VCaP (cell line): Measurements from ENCODE around the gene UXS1.

ENCODE experiments used
- H3K27ac ChIP-seq: fragments of 450-650 bp; 2 replicates; pipeline ENCODE4 v1.5.1; 2017
- TF ChIP-seq, protein P1 (sequence below): fragments of 450-650 bp; conservative IDR thresholded peaks from 2 replicates; pipeline ENCODE4 v1.5.1; 2017; ENCODE audit warnings: mild to moderate bottlenecking, moderate library complexity

UXS1 gene

GRCh38 chr2:106158871-106159270, 35.2 kb downstream of the UXS1 start:
- TF ChIP-seq, protein P1, sequence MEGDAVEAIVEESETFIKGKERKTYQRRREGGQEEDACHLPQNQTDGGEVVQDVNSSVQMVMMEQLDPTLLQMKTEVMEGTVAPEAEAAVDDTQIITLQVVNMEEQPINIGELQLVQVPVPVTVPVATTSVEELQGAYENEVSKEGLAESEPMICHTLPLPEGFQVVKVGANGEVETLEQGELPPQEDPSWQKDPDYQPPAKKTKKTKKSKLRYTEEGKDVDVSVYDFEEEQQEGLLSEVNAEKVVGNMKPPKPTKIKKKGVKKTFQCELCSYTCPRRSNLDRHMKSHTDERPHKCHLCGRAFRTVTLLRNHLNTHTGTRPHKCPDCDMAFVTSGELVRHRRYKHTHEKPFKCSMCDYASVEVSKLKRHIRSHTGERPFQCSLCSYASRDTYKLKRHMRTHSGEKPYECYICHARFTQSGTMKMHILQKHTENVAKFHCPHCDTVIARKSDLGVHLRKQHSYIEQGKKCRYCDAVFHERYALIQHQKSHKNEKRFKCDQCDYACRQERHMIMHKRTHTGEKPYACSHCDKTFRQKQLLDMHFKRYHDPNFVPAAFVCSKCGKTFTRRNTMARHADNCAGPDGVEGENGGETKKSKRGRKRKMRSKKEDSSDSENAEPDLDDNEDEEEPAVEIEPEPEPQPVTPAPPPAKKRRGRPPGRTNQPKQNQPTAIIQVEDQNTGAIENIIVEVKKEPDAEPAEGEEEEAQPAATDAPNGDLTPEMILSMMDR, result no peak
- peak overlapping the region; percentile 39; the same call in 1 of the 2 replicates for H3K27ac ChIP-seq

DNA sequence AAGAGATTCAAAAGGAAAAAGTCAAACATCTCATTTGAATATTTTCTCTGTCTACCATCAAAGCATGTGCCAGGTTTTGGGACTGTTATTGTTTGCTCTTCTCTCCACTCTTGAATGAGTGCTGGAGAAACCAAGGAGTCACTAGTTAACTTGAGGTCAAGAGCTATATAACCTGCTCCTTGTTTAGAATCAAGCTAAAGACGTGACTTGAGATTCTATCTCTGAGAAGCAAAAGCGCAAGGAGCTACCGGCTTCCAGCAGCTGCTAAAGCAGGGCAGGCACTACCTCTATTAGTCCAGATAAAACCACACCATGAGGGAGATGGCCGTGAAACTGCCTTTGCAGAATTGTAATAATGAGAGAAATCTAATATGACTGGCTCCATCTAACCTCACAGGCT, 36.0 kb downstream of the UXS1 start:
- TF ChIP-seq, protein P1, result no peak
- peak overlapping the region; percentile 39 for H3K27ac ChIP-seq

DNA sequence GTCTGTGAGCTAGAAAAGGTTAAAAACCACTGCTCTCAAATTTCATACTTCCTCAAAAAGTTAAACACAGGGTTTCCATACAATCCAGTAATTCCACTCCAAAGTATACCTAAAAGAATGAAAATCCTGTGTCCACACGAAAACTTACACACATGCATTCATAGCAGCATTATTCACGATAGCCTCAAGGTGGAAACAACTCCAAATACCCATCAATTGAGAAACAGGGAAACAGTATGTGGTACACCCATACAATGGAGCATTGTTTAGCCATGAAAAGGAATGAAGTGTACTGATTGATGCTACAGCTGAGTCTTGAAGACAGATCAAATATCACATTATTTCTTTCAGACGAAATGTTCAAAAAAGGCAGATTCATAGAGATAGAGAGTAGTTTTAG, 36.7 kb downstream of the UXS1 start:
- TF ChIP-seq, protein P1, result no peak
- no peak overlapping the region for H3K27ac ChIP-seq

DNA sequence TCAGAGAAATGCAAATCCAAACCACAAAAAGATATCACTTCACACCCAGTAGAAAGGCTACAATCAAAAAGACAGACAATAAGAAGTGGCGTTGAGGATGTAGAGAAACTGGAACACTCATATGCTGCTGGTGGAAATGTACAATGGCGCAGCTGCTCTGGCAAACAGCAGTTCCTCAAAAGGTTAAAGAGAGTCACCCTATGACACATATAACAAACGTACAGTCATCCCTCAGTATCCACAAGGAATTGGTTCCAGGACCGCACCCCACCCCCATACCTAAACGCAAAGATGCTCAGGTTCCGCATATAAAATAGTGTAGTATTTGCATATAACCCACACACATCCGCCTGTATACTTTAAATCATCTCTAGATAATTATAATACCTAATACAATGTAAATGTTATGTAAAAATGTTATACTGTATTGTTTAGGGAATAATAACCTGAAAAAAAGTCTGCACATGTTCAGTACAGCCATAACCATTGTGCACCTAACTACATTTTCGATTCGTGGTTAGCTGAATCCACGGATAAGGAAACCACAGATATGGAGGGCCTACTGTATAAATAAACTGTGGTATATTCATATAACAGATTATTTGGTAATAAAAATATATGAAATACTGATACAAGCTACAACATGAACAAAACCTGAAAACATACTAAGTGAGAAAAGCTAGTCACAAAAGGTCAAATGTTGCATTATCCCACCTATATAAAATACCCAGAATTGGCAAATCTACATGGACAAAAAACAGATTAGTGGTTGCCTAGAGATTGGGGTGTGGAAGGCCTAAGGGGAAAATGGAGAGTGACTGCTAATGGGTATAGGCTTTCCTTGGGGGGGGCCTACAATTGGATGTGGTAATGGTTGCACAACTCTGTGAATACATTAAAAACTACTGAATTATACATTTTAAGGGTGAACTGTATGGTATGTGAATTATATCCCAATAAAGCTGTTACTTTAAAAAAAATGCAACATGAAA, 37.5 kb downstream of the UXS1 start:
- TF ChIP-seq, protein P1, result no peak
- H3K27ac ChIP-seq, result no peak overlapping the region

DNA sequence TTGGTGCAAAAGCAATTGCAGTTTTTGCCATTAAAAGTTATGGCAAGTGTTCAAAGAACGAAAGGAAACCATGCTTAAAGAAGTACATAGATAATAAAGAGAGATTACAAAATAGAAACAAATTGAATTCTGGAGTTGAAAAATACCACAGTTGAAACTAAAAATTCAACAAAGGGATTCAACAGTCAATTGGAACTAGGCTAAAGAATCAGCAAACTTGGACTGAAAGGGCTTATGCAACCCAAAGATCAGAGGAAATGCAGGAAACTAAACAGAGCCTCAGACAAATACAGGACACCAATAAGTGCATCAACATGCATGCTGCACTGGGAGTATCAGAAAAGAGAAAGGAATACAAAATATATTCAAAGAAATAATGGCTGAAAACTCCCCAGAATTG, 40.3 kb downstream of the UXS1 start:
- TF ChIP-seq, protein P1, result no peak
- H3K27ac ChIP-seq, result no peak overlapping the region

DNA sequence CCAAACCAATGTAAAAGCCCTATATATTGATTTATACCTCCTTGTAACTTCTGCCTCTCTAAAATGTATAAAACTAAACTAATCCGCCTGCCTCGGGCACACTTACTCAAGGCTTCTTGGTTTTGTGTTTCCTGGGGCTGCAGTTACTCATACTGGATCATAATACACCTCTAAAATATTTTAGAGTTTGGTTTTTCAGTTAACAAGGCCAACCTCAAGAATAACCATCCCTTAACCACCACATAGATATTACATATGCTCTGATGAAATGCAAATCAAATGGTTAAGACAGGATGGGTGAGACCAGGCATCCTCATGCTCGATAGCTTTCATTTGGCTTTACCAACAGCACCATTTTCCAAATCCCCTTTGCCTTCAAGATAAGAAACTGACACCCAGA, 46.4 kb downstream of the UXS1 start:
- H3K27ac ChIP-seq, result no peak overlapping the region
- TF ChIP-seq, protein P1, result no peak

DNA sequence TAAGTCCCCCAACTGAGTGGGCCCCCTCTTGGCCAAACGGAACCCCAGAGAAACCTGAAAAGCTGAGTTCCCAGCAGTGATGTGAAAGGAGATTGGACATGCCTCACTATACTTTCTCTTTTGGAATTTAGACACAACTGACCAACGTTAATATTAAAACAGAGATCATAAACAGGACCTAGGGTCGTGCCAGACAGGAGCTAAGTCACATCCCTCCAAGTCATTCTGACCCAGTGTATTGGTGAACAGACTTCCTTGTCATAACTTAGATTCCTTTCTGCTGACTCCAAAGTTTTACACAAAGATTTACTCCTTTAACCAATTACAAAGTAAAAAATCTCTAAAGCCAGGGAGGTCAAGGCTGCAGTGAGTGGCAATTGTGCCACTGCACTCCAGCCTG, 46.9 kb downstream of the UXS1 start:
- H3K27ac ChIP-seq, result no peak overlapping the region
- TF ChIP-seq, protein P1, result no peak
